CD4-positive, alpha-beta memory T cell (primary cell): ENCODE data around the gene CC2D1A. TPM values are rescaled to one million over a fixed set of nuclear protein-coding genes. Genes with fewer than 3 reads are reported as not detected.
A peak's percentile ranks its signal among the peaks of the same experiment; 100 is the strongest.

Source experiments
- microRNA-seq: library from miRNA; unstranded; fragments of <30 nt; microRNA quantifications from one replicate; pipeline ENCODE4 v1.2.0, GENCODE V29; 2021; ENCODE audit warnings: borderline replicate concordance, borderline number of aligned reads, borderline microRNAs expressed, mixed read lengths
- polyA plus RNA-seq, 2 donors: library from polyadenylated mRNA; unstranded; fragments of 300-500 nt; fragmentation: Illumina TruSeq; gene quantifications; one replicate each; pipeline ENCODE4 v1.2.3, GENCODE V29; 2021
- total RNA-seq, 2 experiments: library from RNA; stranded (reverse); gene quantifications; one replicate each; pipeline ENCODE4 v1.2.3, GENCODE V29; 2021

CC2D1A gene
- total and polyA plus RNA-seq, 4 experiments from 2014 or later: 3.8 to 37.1 (median 23.4) TPM

Small RNA genes lying within 50 kb of the gene (microRNA-seq; reads per million reads assigned to microRNA genes)
- 407 reads per million, percentile 80 among the genes with 10 or more reads in this experiment for gene MIR181C
- gene MIR181D: 117 reads per million, percentile 70 among the genes with 10 or more reads in this experiment

Other genes with a start within 250 kb of the CC2D1A start
- gene MRI1, start 141.7 kb upstream of the CC2D1A start, total RNA-seq: 10 to 100 TPM; 46.4 to 52.3 TPM
- 10 to 100 TPM in 1 of 2 donors, 1 to 10 TPM in 1; 3.5 to 18.4 TPM for gene MRI1, start 141.7 kb upstream of the CC2D1A start, polyA plus RNA-seq
- gene C19orf53, start 131.7 kb upstream of the CC2D1A start, total RNA-seq: 10 to 100 TPM; 84.3 to 85.0 TPM
- gene C19orf53, start 131.7 kb upstream of the CC2D1A start, polyA plus RNA-seq: 100 to 1,000 TPM; 207 to 257 TPM
- gene ZSWIM4, start 110.8 kb upstream of the CC2D1A start, total RNA-seq: 1 to 10 TPM; 6.4 to 6.6 TPM
- 1 to 10 TPM in 1 of 2 donors, under 1 TPM in 1; 0.33 to 1.6 TPM for gene ZSWIM4, start 110.8 kb upstream of the CC2D1A start, polyA plus RNA-seq
- gene NANOS3, start 29.1 kb upstream of the CC2D1A start, total RNA-seq: not detected
- gene NANOS3, start 29.1 kb upstream of the CC2D1A start, polyA plus RNA-seq: not detected
- gene BRME1, start 84 bp upstream of the CC2D1A start, total RNA-seq: 1 to 10 TPM; 3.1 to 3.8 TPM
- gene BRME1, start 84 bp upstream of the CC2D1A start, polyA plus RNA-seq: under 1 TPM; 0.35 to 0.41 TPM
- not detected for gene PODNL1, start 32.2 kb downstream of the CC2D1A start, total RNA-seq
- gene PODNL1, start 32.2 kb downstream of the CC2D1A start, polyA plus RNA-seq: not detected
- 10 to 100 TPM; 92.9 to 96.7 TPM for gene DCAF15, start 46.3 kb downstream of the CC2D1A start, total RNA-seq
- 1 to 10 TPM; 4.9 to 7.2 TPM for gene DCAF15, start 46.3 kb downstream of the CC2D1A start, polyA plus RNA-seq
- 10 to 100 TPM; 17.4 to 17.8 TPM for gene RFX1, start 100.1 kb downstream of the CC2D1A start, total RNA-seq
- 1 to 10 TPM in 1 of 2 donors, not detected in 1; 2.5 TPM for gene RFX1, start 100.1 kb downstream of the CC2D1A start, polyA plus RNA-seq
- gene RLN3, start 121.9 kb downstream of the CC2D1A start, total RNA-seq: not detected
- gene RLN3, start 121.9 kb downstream of the CC2D1A start, polyA plus RNA-seq: under 1 TPM in 1 of 2 donors, not detected in 1; 0.41 TPM
- gene IL27RA, start 125.6 kb downstream of the CC2D1A start, total RNA-seq: 10 to 100 TPM; 74.3 to 76.2 TPM
- gene IL27RA, start 125.6 kb downstream of the CC2D1A start, polyA plus RNA-seq: 100 to 1,000 TPM; 101 to 104 TPM
- not detected for gene PALM3, start 155.9 kb downstream of the CC2D1A start, total RNA-seq
- gene PALM3, start 155.9 kb downstream of the CC2D1A start, polyA plus RNA-seq: not detected
- gene MISP3, start 166.6 kb downstream of the CC2D1A start, total RNA-seq: 1 to 10 TPM; 1.3 to 1.6 TPM
- gene MISP3, start 166.6 kb downstream of the CC2D1A start, polyA plus RNA-seq: 1 to 10 TPM in 1 of 2 donors, under 1 TPM in 1; 0.68 to 1.1 TPM
- gene C19orf67, start 179.6 kb downstream of the CC2D1A start, total RNA-seq: under 1 TPM in 1 of 2 experiments, not detected in 1; 0.55 TPM
- not detected for gene C19orf67, start 179.6 kb downstream of the CC2D1A start, polyA plus RNA-seq
- gene SAMD1, start 184.6 kb downstream of the CC2D1A start, total RNA-seq: 10 to 100 TPM; 36.7 to 43.3 TPM
- gene SAMD1, start 184.6 kb downstream of the CC2D1A start, polyA plus RNA-seq: 1 to 10 TPM in 1 of 2 donors, under 1 TPM in 1; 0.16 to 2.4 TPM
- 10 to 100 TPM; 48.9 to 51.7 TPM for gene PRKACA, start 211.6 kb downstream of the CC2D1A start, total RNA-seq
- 1 to 10 TPM in 1 of 2 donors, under 1 TPM in 1; 0.42 to 2.2 TPM for gene PRKACA, start 211.6 kb downstream of the CC2D1A start, polyA plus RNA-seq
- gene ASF1B, start 230.4 kb downstream of the CC2D1A start, total RNA-seq: 1 to 10 TPM; 2.3 to 3.0 TPM
- 1 to 10 TPM; 1.8 to 3.0 TPM for gene ASF1B, start 230.4 kb downstream of the CC2D1A start, polyA plus RNA-seq